Measurements from ENCODE around the gene CIZ1.
A peak's percentile ranks its signal among the peaks of the same experiment; 100 is the strongest.

Gene CIZ1

GRCh38 chr9:128214571-128215490, 23.5 kb upstream of the CIZ1 start:
- no peak for DNase-seq
- no peak for ATAC-seq

- DNase-seq: no peak
- ATAC-seq: no peak
Observed at GRCh38 chr9:128213746-128214497, 22.6 kb upstream of the CIZ1 start.

- DNase-seq (no peak), ATAC-seq (no peak)
Observed at GRCh38 chr9:128211981-128212281, 20.6 kb upstream of the CIZ1 start.

GRCh38 chr9:128211186-128211980, 20.0 kb upstream of the CIZ1 start:
- no peak for DNase-seq
- ATAC-seq: no peak

GRCh38 chr9:128208946-128209669, 17.7 kb upstream of the CIZ1 start:
- DNase-seq: no peak
- no peak for ATAC-seq

GRCh38 chr9:128208386-128208785, 17.0 kb upstream of the CIZ1 start:
- ATAC-seq (no peak), DNase-seq (no peak)

GRCh38 chr9:128206916-128207910, 15.8 kb upstream of the CIZ1 start:
- ATAC-seq: no peak
- no peak for DNase-seq

GRCh38 chr9:128206484-128206883, 15.1 kb upstream of the CIZ1 start:
- no peak for DNase-seq
- ATAC-seq: no peak

GRCh38 chr9:128205296-128205944, 14.0 kb upstream of the CIZ1 start:
- no peak for ATAC-seq
- no peak for DNase-seq

- no peak for ATAC-seq
- DNase-seq: no peak
Observed at GRCh38 chr9:128204858-128205257, 13.5 kb upstream of the CIZ1 start.

GRCh38 chr9:128203707-128204551, 12.6 kb upstream of the CIZ1 start:
- peak; percentile 24 for DNase-seq

GRCh38 chr9:128203024-128203706, 11.8 kb upstream of the CIZ1 start, which contains the start of gene DNM1:
Gene DNM1 (plus strand): TSS chr9:128203379. CDS start chr9:128203471, 92 bp downstream.
- peak; percentile 78 for DNase-seq
- ATAC-seq: peak; percentile 80

More at GRCh38 chr9:128203707-128204551, 12.6 kb upstream of the CIZ1 start:
- no peak for ATAC-seq

- no peak for ATAC-seq
- no peak for DNase-seq
Observed at GRCh38 chr9:128202648-128203023, 11.3 kb upstream of the CIZ1 start.

- DNase-seq (peak; percentile 30), ATAC-seq (peak; percentile 77)
Observed at GRCh38 chr9:128201441-128202369, 10.3 kb upstream of the CIZ1 start.

- ATAC-seq: no peak
- no peak for DNase-seq
Observed at GRCh38 chr9:128193469-128194096, 2.2 kb upstream of the CIZ1 start.

GRCh38 chr9:128192601-128193371, 1.4 kb upstream of the CIZ1 start:
- DNase-seq (no peak), ATAC-seq (no peak)

All from stimulated activated naive CD8-positive, alpha-beta T cell treated with anti-CD3 and anti-CD28 coated beads, Interleukin-15, Interleukin-2, amounts not matched to agents 100 U/mL and 50 U/mL, for 24 hours (primary cell).